Mucosa of rectum (tissue), 2 donors: ENCODE measurements around the gene THAP2.
"Not testable (repeated sequence)": the region's sequence is repeated elsewhere in the genome, so short reads cannot be mapped to it uniquely, and the experiment has no call there.

Source experiments
- H3K27ac ChIP-seq, 2 donors: one replicate each; pipeline ENCODE4 v1.7.0; 2013; ENCODE audit warnings: inconsistent platforms in 2 of 2, low read depth in 2 of 2, low read length in 2 of 2
- H3K27me3 ChIP-seq, 2 donors: one replicate each; pipeline ENCODE4 v1.7.0; 2013; ENCODE audit warnings: low read length in 2 of 2; ENCODE audit not compliant: control insufficient read depth in 2 of 2, insufficient read depth in 2 of 2
- H3K36me3 ChIP-seq, 2 donors: one replicate each; pipeline ENCODE4 v1.7.0; 2013; ENCODE audit warnings: low read length in 2 of 2; ENCODE audit not compliant: control insufficient read depth in 2 of 2, insufficient read depth in 2 of 2
- H3K4me1 ChIP-seq, 2 donors: one replicate each; pipeline ENCODE4 v1.7.0; 2013; ENCODE audit warnings: low read length in 2 of 2, mild to moderate bottlenecking in 1 of 2; ENCODE audit not compliant: control insufficient read depth in 2 of 2, insufficient read depth in 2 of 2
- H3K4me3 ChIP-seq, 2 donors: one replicate each; pipeline ENCODE4 v1.7.0; 2013; ENCODE audit warnings: low read length in 2 of 2
- H3K9ac ChIP-seq, 2 donors: one replicate each; pipeline ENCODE4 v1.7.0; 2013; ENCODE audit warnings: low read length in 2 of 2, low read depth in 1 of 2, mild to moderate bottlenecking in 1 of 2
- H3K9me3 ChIP-seq, 2 donors: one replicate each; pipeline ENCODE4 v1.7.0; 2013; ENCODE audit warnings: low read length in 2 of 2; ENCODE audit not compliant: control insufficient read depth in 2 of 2
- donor health status: healthy.
- donor health status: Normal muscosa, but diverticular disease.

THAP2 gene

GRCh38 chr12:71694099-71694820 is 30.2 kb downstream of the THAP2 start:
- Histone ChIP-seq H3K36me3 (peaks cover 8 to 18% of the 10 kb centered on the region in 2 donors), H3K9me3 (no peaks in the 10 kb centered on the region), H3K4me1 (peaks cover 19 to 24% of the 10 kb centered on the region in 2 donors), H3K9ac (peak overlapping the region in 1 of 2 donors; percentile 22), H3K27ac (peak overlapping the region; percentile 77 to 84), H3K4me3 (peak overlapping the region in 1 of 2 donors; percentile 32), H3K27me3 (no peaks in the 10 kb centered on the region)

GRCh38 chr12:71695782-71696181 is 31.7 kb downstream of the THAP2 start:
- no peak overlapping the region for H3K27ac ChIP-seq
- no peaks in the 10 kb centered on the region for H3K9me3 ChIP-seq
- H3K9ac ChIP-seq = no peak overlapping the region
- peaks cover 19 to 24% of the 10 kb centered on the region in 2 donors for H3K4me1 ChIP-seq
- no peaks in the 10 kb centered on the region for H3K27me3 ChIP-seq
- H3K36me3 ChIP-seq = peaks cover 16 to 27% of the 10 kb centered on the region in 2 donors
- H3K4me3 ChIP-seq = no peak overlapping the region

DNA sequence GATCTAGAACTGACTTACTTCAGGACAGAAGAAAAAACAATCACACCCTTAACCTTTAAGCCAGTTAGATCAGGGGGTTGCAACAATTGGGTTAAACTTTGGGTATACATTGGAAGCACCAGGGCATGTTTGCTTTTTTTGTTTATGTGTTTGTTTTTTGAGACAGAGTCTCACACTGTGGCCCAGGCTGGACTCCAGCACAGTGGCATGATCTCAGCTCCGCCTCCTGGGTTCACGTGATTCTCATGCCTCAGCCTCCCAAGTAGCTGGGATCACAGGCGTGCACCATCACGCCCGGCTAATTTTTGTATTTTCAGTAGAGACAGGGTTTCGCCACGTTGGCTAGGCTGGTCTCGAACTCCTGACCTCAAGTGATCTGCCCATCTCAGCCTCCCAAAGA is 38.1 kb downstream of the THAP2 start:
- H3K36me3 ChIP-seq = peaks cover 17 to 28% of the 10 kb centered on the region in 2 donors
- H3K9ac ChIP-seq, H3K4me1 ChIP-seq, H3K27ac ChIP-seq, H3K4me3 ChIP-seq, H3K27me3 ChIP-seq, H3K9me3 ChIP-seq: not testable (repeated sequence)

DNA sequence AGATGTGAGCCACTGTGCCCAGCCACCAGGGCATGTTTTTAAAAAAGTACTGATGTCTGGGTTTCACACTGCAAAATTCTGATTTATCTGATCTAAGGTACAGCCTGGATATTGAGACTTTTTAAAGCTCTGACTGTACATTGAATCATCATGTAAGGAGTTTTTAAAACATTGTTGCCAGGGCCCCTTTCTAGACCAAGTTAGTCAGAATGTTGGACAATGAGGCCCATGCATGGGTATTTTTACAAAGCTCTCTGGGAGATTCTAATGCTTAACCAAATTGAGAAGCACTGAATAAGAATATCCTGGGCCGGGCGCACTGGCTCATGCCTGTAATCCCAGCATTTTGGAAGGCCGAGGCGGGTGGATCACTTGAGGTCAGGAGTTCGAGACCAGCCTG is 38.5 kb downstream of the THAP2 start:
- Histone ChIP-seq H3K27ac (no peak overlapping the region), H3K4me3 (no peak overlapping the region), H3K9me3 (no peaks in the 10 kb centered on the region), H3K27me3 (no peaks in the 10 kb centered on the region), H3K36me3 (peaks cover 15 to 25% of the 10 kb centered on the region in 2 donors), H3K9ac (no peak overlapping the region), H3K4me1 (no peaks in the 10 kb centered on the region)

GRCh38 chr12:71703206-71703605 is 39.1 kb downstream of the THAP2 start:
- H3K4me3 ChIP-seq = no peak overlapping the region
- H3K4me1 ChIP-seq = no peaks in the 10 kb centered on the region
- H3K27me3 ChIP-seq = no peaks in the 10 kb centered on the region
- H3K9me3 ChIP-seq = no peaks in the 10 kb centered on the region
- peaks cover 15 to 20% of the 10 kb centered on the region in 2 donors for H3K36me3 ChIP-seq
- H3K27ac ChIP-seq = no peak overlapping the region
- no peak overlapping the region for H3K9ac ChIP-seq

DNA sequence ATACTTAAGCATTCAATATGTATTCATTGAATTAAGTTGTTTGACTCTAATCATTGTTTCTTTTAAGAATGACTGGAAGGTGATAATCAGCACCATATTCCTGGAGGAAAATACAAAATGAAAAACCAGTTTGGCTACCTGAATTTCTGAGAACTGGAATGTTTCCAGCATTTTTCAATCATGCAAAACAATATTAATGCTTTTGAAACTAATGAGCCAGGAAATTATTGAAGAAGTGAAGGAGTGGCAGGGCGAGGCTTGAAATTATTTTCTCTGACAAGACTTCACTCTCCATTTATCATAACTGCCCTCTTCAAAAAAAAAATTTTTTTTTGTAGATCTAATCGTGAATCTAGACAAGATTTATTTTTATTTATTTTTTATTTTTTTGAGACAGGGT is 40.8 kb downstream of the THAP2 start:
- no peaks in the 10 kb centered on the region for H3K9me3 ChIP-seq
- H3K27ac ChIP-seq = no peak overlapping the region
- peaks cover 7 to 8% of the 10 kb centered on the region in 2 donors for H3K36me3 ChIP-seq

DNA sequence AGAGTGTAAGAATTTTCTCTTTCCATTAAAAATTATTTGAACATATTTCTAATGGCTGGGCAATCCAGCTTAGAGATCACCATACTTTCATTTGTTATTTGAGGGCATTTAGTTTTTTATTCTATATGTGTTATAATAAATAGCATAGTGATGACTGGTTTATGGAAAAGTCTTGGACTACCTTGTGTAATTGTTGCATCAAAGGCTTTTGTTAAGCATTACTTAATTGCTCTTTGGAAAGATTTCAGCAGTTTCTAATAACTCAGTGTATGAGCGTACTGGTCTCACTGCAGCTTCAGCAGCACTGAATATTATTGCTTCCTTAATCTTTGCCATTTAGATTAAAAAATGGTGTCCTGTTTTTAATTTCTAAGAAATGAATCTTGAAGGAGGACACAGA is 44.6 kb downstream of the THAP2 start:
- H3K27me3 ChIP-seq = no peaks in the 10 kb centered on the region
- no peaks in the 10 kb centered on the region for H3K36me3 ChIP-seq
- peaks cover 0 to 4% of the 10 kb centered on the region in 2 donors for H3K9me3 ChIP-seq
- H3K4me1 ChIP-seq = no peaks in the 10 kb centered on the region
- H3K27ac ChIP-seq = no peak overlapping the region
- H3K9ac ChIP-seq = no peak overlapping the region
- no peak overlapping the region for H3K4me3 ChIP-seq

More for the DNA sequence above, 40.8 kb downstream of the THAP2 start:
- no peaks in the 10 kb centered on the region for H3K4me1 ChIP-seq
- no peak overlapping the region for H3K4me3 ChIP-seq
- no peak overlapping the region for H3K9ac ChIP-seq
- no peaks in the 10 kb centered on the region for H3K27me3 ChIP-seq

DNA sequence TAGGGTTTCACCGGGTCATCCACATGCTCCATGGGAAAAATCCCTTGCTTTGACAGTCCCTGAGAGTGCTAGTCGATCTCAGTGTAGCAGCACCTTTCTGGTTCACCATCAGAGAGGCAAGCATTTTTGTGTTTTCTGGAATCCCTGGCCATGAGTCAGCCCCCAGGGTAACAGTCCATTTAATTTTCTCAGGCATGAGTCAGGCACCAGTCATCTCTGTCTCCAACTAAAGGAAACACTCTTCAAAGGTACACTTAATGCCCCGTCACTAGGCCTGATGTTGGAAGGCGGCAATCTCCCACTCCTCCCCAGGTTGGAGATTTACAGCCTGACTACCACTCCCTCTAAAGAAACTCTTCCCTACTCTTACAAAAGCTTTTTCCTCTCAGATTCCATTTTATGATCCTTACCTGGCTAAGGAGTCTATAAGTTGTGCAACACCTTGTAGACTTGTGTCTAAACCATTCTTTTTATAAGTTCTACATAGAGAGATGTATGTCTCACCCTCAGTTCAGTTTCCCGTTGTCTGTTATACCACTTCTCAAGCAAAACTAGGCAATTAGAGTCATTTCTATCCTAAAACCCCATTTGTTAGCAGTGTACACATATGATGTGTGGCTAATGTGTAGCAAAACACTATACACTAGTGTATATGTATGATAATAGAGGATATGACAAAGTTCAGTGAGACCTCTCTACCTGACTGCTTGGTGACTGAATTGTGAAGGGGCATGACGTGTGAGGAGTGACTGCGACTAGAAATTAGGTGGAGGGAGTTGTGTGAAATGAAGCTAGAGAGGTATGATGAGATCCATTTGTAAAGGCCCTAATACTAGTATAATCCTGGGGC is 46.4 kb downstream of the THAP2 start:
- peaks cover 0 to 4% of the 10 kb centered on the region in 2 donors for H3K9me3 ChIP-seq
- no peak overlapping the region for H3K9ac ChIP-seq
- H3K27me3 ChIP-seq = no peaks in the 10 kb centered on the region
- H3K36me3 ChIP-seq = no peaks in the 10 kb centered on the region
- H3K4me1 ChIP-seq = no peaks in the 10 kb centered on the region
- H3K27ac ChIP-seq = no peak overlapping the region
- H3K4me3 ChIP-seq = no peak overlapping the region

DNA sequence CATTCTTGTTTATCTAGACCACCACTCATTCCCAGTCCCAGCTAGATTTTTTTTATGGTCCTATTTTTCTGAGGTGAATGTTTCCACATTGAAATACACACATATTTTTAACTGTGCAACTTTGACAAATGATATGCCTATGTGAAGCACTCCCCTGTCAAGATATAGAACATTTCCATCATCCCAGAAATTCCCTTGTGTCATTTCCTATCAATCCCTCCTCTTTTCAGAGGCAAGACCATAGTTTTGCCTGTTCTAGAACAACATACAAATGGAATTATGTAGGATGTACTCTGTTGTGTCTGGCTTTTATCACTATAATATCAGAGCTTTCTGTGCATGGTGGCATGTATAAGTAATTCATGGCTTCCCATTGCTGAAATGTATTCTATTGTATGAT is 54.5 kb downstream of the THAP2 start:
- Histone ChIP-seq H3K9me3 (no peaks in the 10 kb centered on the region), H3K27me3 (no peaks in the 10 kb centered on the region), H3K27ac (no peak overlapping the region), H3K9ac (no peak overlapping the region), H3K4me1 (no peaks in the 10 kb centered on the region), H3K36me3 (no peaks in the 10 kb centered on the region), H3K4me3 (no peak overlapping the region)

DNA sequence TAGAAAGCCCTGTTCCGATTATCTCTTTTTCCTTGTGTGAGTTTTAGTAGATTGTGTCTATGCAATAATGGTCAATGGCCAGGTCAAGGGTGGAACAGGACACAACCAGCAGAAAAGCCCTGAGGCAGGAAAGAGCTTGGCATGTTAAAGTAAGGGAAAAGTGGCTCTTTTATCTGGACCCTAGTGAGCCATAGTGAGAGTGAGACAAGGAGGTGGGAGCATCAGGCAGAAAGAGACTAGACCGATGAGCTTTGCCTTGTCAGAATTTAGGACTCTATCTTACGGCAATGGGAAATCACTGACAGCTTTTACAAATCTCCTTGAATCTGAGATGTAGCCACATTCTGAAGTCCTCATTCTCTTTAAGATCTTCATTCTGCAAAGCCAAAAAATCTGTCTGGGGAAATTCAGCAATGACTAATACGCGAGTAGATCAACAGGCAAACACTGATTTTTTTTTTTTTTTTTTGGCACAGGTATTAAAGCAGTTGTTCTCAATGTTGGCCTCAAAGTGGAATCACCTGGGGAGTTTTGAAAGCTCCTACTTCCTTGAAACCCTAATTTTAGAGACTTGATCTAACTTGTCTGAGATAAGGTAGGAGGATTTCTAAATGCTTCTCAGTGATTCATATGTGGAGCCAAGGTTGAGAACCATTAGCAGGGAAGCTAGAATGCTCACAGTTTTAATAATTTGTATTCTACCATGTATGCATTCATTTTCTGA is 55.7 kb downstream of the THAP2 start:
- H3K9ac ChIP-seq = no peak overlapping the region
- no peaks in the 10 kb centered on the region for H3K9me3 ChIP-seq
- H3K4me1 ChIP-seq = no peaks in the 10 kb centered on the region
- H3K27ac ChIP-seq = no peak overlapping the region
- H3K4me3 ChIP-seq = no peak overlapping the region
- H3K36me3 ChIP-seq = no peaks in the 10 kb centered on the region
- no peaks in the 10 kb centered on the region for H3K27me3 ChIP-seq
